ENCODE data around the gene ABCC2.

Gene ABCC2

DNA sequence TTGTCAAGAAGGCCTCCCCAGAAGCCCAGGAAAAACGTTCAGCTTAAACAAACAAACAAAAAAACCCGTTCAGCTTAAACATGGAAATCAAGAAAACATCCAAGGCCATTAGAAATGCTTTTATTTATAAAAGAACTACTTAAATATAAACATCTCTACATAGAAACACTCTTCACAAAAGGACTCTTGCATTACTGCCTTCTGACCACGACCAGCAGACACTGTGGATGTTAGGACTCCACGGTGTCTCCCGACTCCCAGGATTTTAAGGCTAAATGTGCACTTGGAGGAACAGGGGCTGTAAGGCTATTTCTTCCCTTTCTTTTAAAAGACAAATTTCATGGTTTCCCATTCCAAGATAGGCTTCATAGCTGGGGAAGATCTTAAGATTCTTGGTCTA, 93.0 kb downstream of the ABCC2 start:
- no peak overlapping the region for H3K4me3 ChIP-seq (replicated peaks; ENCODE audit: low read depth, low read length)
- peaks cover 22% of the 10 kb centered on the region for H3K36me3 ChIP-seq (ENCODE audit: control insufficient read depth, insufficient read depth, low read length)
- DNase-seq (ENCODE audit: extremely low read depth, insufficient read length) = no peak
- H3K27me3 ChIP-seq (replicated peaks; ENCODE audit: control insufficient read depth, insufficient read depth, low read length) = no peaks in the 10 kb centered on the region
- TF ChIP-seq, protein P1, sequence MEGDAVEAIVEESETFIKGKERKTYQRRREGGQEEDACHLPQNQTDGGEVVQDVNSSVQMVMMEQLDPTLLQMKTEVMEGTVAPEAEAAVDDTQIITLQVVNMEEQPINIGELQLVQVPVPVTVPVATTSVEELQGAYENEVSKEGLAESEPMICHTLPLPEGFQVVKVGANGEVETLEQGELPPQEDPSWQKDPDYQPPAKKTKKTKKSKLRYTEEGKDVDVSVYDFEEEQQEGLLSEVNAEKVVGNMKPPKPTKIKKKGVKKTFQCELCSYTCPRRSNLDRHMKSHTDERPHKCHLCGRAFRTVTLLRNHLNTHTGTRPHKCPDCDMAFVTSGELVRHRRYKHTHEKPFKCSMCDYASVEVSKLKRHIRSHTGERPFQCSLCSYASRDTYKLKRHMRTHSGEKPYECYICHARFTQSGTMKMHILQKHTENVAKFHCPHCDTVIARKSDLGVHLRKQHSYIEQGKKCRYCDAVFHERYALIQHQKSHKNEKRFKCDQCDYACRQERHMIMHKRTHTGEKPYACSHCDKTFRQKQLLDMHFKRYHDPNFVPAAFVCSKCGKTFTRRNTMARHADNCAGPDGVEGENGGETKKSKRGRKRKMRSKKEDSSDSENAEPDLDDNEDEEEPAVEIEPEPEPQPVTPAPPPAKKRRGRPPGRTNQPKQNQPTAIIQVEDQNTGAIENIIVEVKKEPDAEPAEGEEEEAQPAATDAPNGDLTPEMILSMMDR (IDR thresholded peaks at IDR 0.05; ENCODE audit: insufficient read depth, low read length, poor library complexity, severe bottlenecking) = no peak

DNA sequence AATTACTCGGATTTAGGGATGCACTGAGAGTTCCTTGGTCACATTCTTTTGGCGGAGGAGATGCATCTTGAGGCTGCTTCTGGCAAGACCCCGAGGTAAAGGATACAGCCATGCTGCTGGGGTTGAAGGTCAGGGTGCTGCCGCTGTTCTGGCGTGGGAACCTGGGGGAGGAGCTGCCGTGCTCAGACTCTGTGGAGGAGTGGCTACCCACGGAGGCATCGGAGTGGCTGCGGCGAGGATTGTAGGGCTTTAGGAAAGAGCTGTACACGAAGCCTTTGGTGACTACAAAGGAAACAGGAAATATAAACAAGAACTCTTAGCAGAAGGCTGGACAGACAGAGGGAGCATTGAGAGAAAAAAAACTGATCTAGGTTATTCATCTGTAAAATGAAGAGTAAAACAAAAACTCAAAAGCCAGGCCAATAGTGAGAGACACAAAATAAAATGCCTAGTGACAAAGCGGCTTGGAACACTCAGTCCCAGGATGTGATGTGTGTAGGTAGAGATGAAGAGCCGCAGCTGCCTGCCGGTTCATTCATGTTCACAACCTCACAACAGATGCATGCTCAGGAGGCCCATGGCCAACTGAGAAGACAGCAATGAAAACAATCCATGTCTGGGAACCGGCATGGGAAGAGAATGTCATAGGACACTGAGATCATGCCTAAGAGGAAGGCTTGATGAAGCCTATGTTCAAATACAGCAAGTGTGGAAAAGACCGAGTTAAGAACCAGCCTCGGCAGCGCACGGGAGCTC, 97.8 kb downstream of the ABCC2 start:
- TF ChIP-seq, protein P1 (IDR thresholded peaks at IDR 0.05; ENCODE audit: insufficient read depth, low read length, poor library complexity, severe bottlenecking) = no peak
- Histone ChIP-seq H3K4me3 (replicated peaks; ENCODE audit: low read depth, low read length) (no peak overlapping the region), H3K36me3 (ENCODE audit: control insufficient read depth, insufficient read depth, low read length) (peaks cover 39% of the 10 kb centered on the region), H3K27me3 (replicated peaks; ENCODE audit: control insufficient read depth, insufficient read depth, low read length) (no peaks in the 10 kb centered on the region)
- DNase-seq (ENCODE audit: extremely low read depth, insufficient read length) = no peak

DNA sequence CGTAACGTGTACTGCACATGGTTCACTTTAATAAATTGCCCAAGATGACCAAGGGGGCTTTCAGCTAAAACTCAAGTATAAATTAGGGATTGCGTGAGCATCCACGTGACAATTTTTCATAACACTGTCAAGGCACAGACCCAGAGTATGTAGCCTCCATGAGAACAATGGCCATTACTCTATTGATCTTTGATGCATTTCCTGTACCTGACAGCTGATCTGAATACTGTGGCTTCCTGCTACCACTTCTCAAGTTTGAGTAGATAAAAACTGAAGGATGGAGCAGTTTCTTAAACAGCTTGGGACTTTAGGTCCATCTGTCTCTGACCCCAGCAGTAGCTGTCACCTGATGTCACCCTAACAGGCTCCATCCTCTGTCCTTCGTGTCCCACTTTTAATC, 98.9 kb downstream of the ABCC2 start:
- Histone ChIP-seq H3K4me3 (replicated peaks; ENCODE audit: low read depth, low read length) (no peak overlapping the region), H3K36me3 (ENCODE audit: control insufficient read depth, insufficient read depth, low read length) (peaks cover 38% of the 10 kb centered on the region), H3K27me3 (replicated peaks; ENCODE audit: control insufficient read depth, insufficient read depth, low read length) (no peaks in the 10 kb centered on the region)
- TF ChIP-seq, protein P1 (IDR thresholded peaks at IDR 0.05; ENCODE audit: insufficient read depth, low read length, poor library complexity, severe bottlenecking) = no peak
- DNase-seq (ENCODE audit: extremely low read depth, insufficient read length) = no peak

DNA sequence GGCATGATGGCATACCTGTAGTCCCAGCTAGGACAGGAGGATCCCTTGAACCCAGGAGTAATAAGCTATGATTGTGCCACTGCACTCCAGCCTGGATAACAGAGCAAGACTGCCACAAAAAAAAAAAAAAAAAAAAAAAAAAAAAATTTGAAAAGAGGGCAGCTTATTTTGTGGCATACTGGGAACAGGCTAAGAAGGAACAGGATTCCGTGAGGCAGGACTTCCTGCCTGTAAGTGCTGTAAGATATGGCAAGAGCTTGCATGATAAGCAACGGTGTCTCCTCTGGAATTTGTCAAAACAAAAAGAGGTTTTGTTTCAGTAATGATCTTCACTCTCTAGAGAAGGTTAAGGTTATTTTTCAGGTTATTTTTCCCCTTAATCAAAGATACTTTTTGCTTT, 101.1 kb downstream of the ABCC2 start:
- Histone ChIP-seq H3K4me3 (replicated peaks; ENCODE audit: low read depth, low read length) (no peak overlapping the region), H3K36me3 (ENCODE audit: control insufficient read depth, insufficient read depth, low read length) (peaks cover 31% of the 10 kb centered on the region), H3K27me3 (replicated peaks; ENCODE audit: control insufficient read depth, insufficient read depth, low read length) (no peaks in the 10 kb centered on the region)
- DNase-seq (ENCODE audit: extremely low read depth, insufficient read length) = no peak
- TF ChIP-seq, protein P1 (IDR thresholded peaks at IDR 0.05; ENCODE audit: insufficient read depth, low read length, poor library complexity, severe bottlenecking) = no peak

DNA sequence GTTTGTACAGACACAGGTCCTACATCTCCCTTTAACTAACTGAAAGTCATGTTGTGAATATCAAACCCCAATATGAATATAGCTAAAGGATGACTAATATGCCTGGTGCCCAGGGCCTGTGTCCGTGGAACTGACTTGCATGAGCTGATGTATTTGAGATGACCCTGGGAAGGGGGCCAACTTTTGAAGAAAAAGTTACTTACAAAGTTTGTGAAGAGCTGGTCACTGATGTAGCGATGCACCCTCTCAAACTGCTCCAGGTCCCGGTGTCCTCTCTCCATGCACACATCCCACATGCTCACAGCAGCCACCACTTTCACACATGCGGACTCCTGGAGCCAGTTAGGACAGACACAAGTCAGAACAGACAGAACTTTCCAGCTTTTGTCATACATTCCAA, 106.2 kb downstream of the ABCC2 start:
- Histone ChIP-seq H3K36me3 (ENCODE audit: control insufficient read depth, insufficient read depth, low read length) (peaks cover 20% of the 10 kb centered on the region), H3K27me3 (replicated peaks; ENCODE audit: control insufficient read depth, insufficient read depth, low read length) (no peaks in the 10 kb centered on the region), H3K4me3 (replicated peaks; ENCODE audit: low read depth, low read length) (no peak overlapping the region)
- DNase-seq (ENCODE audit: extremely low read depth, insufficient read length) = no peak
- TF ChIP-seq, protein P1 (IDR thresholded peaks at IDR 0.05; ENCODE audit: insufficient read depth, low read length, poor library complexity, severe bottlenecking) = no peak

Measured in GM06990 (cell line).